Fibroblast of upper back skin (primary cell): ENCODE results near the gene PKIB.
A peak's percentile ranks its signal among the peaks of the same experiment; 100 is the strongest.

Source experiments
- DNase-seq: peaks from one replicate; pipeline ENCODE4 v3.0.0-alpha.2; 2013

The PKIB gene

GRCh38 chr6:122671251-122671650 is 61.0 kb downstream of the PKIB start:
- no peak for DNase-seq

- DNase-seq: no peak
These were observed 63.2 kb downstream of the PKIB start for GRCh38 chr6:122673343-122673961.

GRCh38 chr6:122676146-122676545 is 65.9 kb downstream of the PKIB start:
- DNase-seq: no peak

GRCh38 chr6:122676688-122677087 is 66.5 kb downstream of the PKIB start:
- DNase-seq: no peak

GRCh38 chr6:122677406-122677805 is 67.2 kb downstream of the PKIB start:
- DNase-seq: peak; percentile 41

GRCh38 chr6:122678841-122679240 is 68.6 kb downstream of the PKIB start:
- peak; percentile 16 for DNase-seq

- DNase-seq: no peak
These were observed 71.5 kb downstream of the PKIB start for GRCh38 chr6:122681705-122682104.

- no peak for DNase-seq
These were observed 73.9 kb downstream of the PKIB start for GRCh38 chr6:122683989-122684651.

GRCh38 chr6:122692175-122692598 is 82.0 kb downstream of the PKIB start:
- peak; percentile 88 for DNase-seq

GRCh38 chr6:122692807-122693580 is 82.8 kb downstream of the PKIB start:
- DNase-seq: no peak

GRCh38 chr6:122694075-122694474 is 83.9 kb downstream of the PKIB start:
- no peak for DNase-seq

- no peak for DNase-seq
These were observed 84.4 kb downstream of the PKIB start for GRCh38 chr6:122694602-122695001.

GRCh38 chr6:122695188-122695587 is 85.0 kb downstream of the PKIB start:
- DNase-seq: no peak

- DNase-seq: peak; percentile 90
These were observed 85.9 kb downstream of the PKIB start for GRCh38 chr6:122696079-122696478.

GRCh38 chr6:122696853-122697252 is 86.6 kb downstream of the PKIB start:
- DNase-seq: peak; percentile 22

GRCh38 chr6:122697458-122697857 is 87.3 kb downstream of the PKIB start:
- no peak for DNase-seq

GRCh38 chr6:122701666-122702065 is 91.5 kb downstream of the PKIB start:
- DNase-seq: no peak

- DNase-seq: no peak
These were observed 92.6 kb downstream of the PKIB start for GRCh38 chr6:122702841-122703240.

- DNase-seq: no peak
These were observed 93.9 kb downstream of the PKIB start for GRCh38 chr6:122704066-122704465.

- DNase-seq: no peak
These were observed 99.8 kb downstream of the PKIB start for GRCh38 chr6:122709922-122710512.

- peak; percentile 24 for DNase-seq
These were observed 100.9 kb downstream of the PKIB start for GRCh38 chr6:122710908-122711635.

- DNase-seq: no peak
These were observed 101.9 kb downstream of the PKIB start for GRCh38 chr6:122712093-122712447.
